Prostate gland (tissue), 2 donors: ENCODE measurements around the gene SLC39A11. TPM values are rescaled to one million over a fixed set of nuclear protein-coding genes. Genes with fewer than 3 reads are reported as not detected.

Experiments
- DNase-seq: peaks from one replicate; pipeline ENCODE4 v3.0.0-alpha.2; 2019; ENCODE audit warnings: low spot score
- H3K27ac ChIP-seq, 2 donors: fragments of 200-600 bp; sonication (generic); 2 replicates each; pipeline ENCODE4 v1.5.1; 2017 to 2019
- H3K27me3 ChIP-seq: fragments of 200-600 bp; sonication (generic); replicated peaks from 2 replicates; pipeline ENCODE4 v1.5.1; 2019; ENCODE audit not compliant: insufficient read depth
- H3K36me3 ChIP-seq, 2 donors: fragments of 200-600 bp; sonication (generic); 1 replicate in 1 of 2; 2 replicates in 1 of 2; pipeline versions ENCODE4 v1.5.1 to v1.8.1; 2017 to 2019
- H3K4me1 ChIP-seq: fragments of 200-600 bp; sonication (generic); replicated peaks from 2 replicates; pipeline ENCODE4 v1.5.1; 2019
- H3K4me3 ChIP-seq, 2 donors: fragments of 200-600 bp; sonication (generic); 2 replicates each; pipeline ENCODE4 v1.5.1; 2017 to 2019
- H3K9me3 ChIP-seq: fragments of 200-600 bp; sonication (generic); 2 replicates; pipeline ENCODE4 v1.5.1; 2017
- CTCF ChIP-seq, 4 experiments: fragments of 200-600 bp in 2 of 4; fragments of 450-650 bp in 2 of 4; sonication (generic) in 2 of 4; IDR thresholded peaks; 1 replicate in 3 of 4; 2 replicates in 1 of 4; pipeline ENCODE4 v1.5.1; 2016 to 2019; ENCODE audit warnings: antibody characterized with exemption in 4 of 4, mild to moderate bottlenecking in 2 of 4, moderate library complexity in 2 of 4
- POLR2A ChIP-seq: fragments of 450-650 bp; IDR thresholded peaks from one replicate; pipeline ENCODE4 v1.6.1; 2016; ENCODE audit warnings: antibody characterized with exemption, mild to moderate bottlenecking
- POLR2AphosphoS5 ChIP-seq: sonication (generic); formaldehyde crosslinking; IDR thresholded peaks from one replicate; pipeline ENCODE4 v1.6.1; 2017; ENCODE audit warnings: antibody characterized with exemption
- WGBS: methylation state at CpG from one replicate; pipeline ENCODE4 v1.1.5; 2018; 5-methylcytosine and 5-hydroxymethylcytosine counted together
- intact Hi-C: fragments of 100-400 bp; cut with DNase I; formaldehyde crosslinking; loops from one replicate; pipeline ENCODE4 v1.14.2; 2022
- total RNA-seq, 2 donors: library from RNA; depleted of rRNA; stranded (reverse); fragments of >200 nt; gene quantifications; one replicate each; pipeline ENCODE4 v1.1.0, GENCODE V29; 2016

Gene SLC39A11
- total RNA-seq, 2 donors from 2014 or later = 15.1 to 29.7 TPM

GRCh38 chr17:73074566-73074965 lies 17.9 kb downstream of the SLC39A11 start:
- no peak overlapping the region for H3K4me3 ChIP-seq
- no peaks in the 10 kb centered on the region for H3K27me3 ChIP-seq
- H3K9me3 ChIP-seq = no peaks in the 10 kb centered on the region
- intact Hi-C loops = no loop called here
- no peaks in the 10 kb centered on the region for H3K4me1 ChIP-seq
- DNase-seq = no peak
- no peak overlapping the region for H3K27ac ChIP-seq
- TF ChIP-seq POLR2AphosphoS5 (no peak), POLR2A (no peak), CTCF (IDR thresholded peaks at IDR 0.05) (no peak)
- WGBS = 66% methylated on average over 2 of the region's 2 CpGs
- H3K36me3 ChIP-seq = no peaks in the 10 kb centered on the region

- intact Hi-C loops = no loop called here
- no peak overlapping the region for H3K4me3 ChIP-seq
- WGBS = 92% methylated on average over 14 of the region's 14 CpGs
Observed at GRCh38 chr17:73072219-73072962, 20.1 kb downstream of the SLC39A11 start.

GRCh38 chr17:73071066-73071999 lies 21.2 kb downstream of the SLC39A11 start:
- TF ChIP-seq CTCF (IDR thresholded peaks at IDR 0.05) = no peak
- no peak for TF ChIP-seq POLR2A
- intact Hi-C loops = no loop called here
- Histone ChIP-seq H3K27me3 (no peaks in the 10 kb centered on the region), H3K9me3 (no peaks in the 10 kb centered on the region), H3K27ac (no peak overlapping the region), H3K4me3 (no peak overlapping the region), H3K36me3 (no peaks in the 10 kb centered on the region), H3K4me1 (no peaks in the 10 kb centered on the region)
- WGBS = 67% methylated on average over 8 of the region's 8 CpGs
- no peak for DNase-seq

More at GRCh38 chr17:73072219-73072962, 20.1 kb downstream of the SLC39A11 start:
- TF ChIP-seq POLR2A (no peak), CTCF (IDR thresholded peaks at IDR 0.05) (no peak), POLR2AphosphoS5 (no peak)
- Histone ChIP-seq H3K36me3 (no peaks in the 10 kb centered on the region), H3K27me3 (no peaks in the 10 kb centered on the region), H3K27ac (no peak overlapping the region), H3K4me1 (no peaks in the 10 kb centered on the region), H3K9me3 (no peaks in the 10 kb centered on the region)
- DNase-seq = no peak

GRCh38 chr17:73069841-73070240 lies 22.6 kb downstream of the SLC39A11 start:
- intact Hi-C loops = no loop called here
- Histone ChIP-seq H3K4me1 (no peaks in the 10 kb centered on the region), H3K36me3 (no peaks in the 10 kb centered on the region), H3K4me3 (no peak overlapping the region), H3K27me3 (no peaks in the 10 kb centered on the region), H3K27ac (no peak overlapping the region), H3K9me3 (no peaks in the 10 kb centered on the region)
- no peak for TF ChIP-seq CTCF (IDR thresholded peaks at IDR 0.05)
- no peak for TF ChIP-seq POLR2A
- TF ChIP-seq POLR2AphosphoS5 = no peak
- 34% methylated on average over 3 of the region's 3 CpGs for WGBS
- DNase-seq = no peak
